GM18502 (cell line): ENCODE measurements around the gene BRICD5.

Source experiments
- ATAC-seq: cut with Tn5 transposase; IDR thresholded peaks from one replicate; pipeline ENCODE4 v1.9.1; 2021; ENCODE audit warnings: mild to moderate bottlenecking; ENCODE audit not compliant: unreplicated experiment, poor library complexity

The BRICD5 gene

GRCh38 chr16:2186505-2186904 is 24.2 kb downstream of the BRICD5 start:
- ATAC-seq = no peak

GRCh38 chr16:2186064-2186463 is 24.6 kb downstream of the BRICD5 start:
- ATAC-seq = no peak

DNA sequence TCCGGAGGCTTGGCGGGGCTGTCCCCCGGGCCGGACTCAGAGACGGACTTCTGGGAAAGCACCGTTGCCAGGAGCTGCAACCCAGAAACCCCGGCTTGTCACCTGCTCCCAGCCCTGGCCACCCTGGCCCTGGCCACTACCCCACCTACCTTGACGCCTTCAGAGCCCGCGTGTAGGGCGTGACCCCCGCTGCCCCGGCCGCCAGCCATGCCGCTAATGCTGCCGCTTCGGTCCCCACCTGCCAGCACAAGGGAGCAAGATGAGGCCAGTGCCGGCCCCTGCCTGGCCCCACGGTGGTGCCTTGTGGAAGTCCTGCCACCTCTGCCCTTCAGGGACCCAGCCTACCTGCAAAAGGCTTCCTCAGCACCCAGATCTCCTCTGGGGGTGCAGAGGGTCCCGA is 25.7 kb downstream of the BRICD5 start:
- no peak for ATAC-seq

DNA sequence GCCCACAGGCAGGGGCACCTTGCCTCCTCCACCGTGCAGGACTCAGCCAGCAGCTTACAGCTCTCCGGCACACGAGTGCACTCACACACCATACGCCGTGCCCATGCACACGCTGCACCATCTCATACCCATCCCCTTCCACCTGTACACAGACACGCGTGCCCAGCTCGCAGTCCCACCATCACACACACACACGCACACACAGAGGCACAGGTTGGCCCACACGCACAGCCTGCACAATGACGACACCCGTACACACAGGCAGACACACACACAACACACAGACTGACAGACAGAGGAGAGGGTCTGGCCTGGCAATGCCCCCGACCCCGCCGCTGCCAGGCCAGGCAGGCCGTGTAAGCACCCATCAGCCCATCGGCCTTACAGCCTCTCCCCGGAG is 26.3 kb downstream of the BRICD5 start:
- no peak for ATAC-seq

GRCh38 chr16:2183671-2184070 is 27.0 kb downstream of the BRICD5 start:
- ATAC-seq = no peak

DNA sequence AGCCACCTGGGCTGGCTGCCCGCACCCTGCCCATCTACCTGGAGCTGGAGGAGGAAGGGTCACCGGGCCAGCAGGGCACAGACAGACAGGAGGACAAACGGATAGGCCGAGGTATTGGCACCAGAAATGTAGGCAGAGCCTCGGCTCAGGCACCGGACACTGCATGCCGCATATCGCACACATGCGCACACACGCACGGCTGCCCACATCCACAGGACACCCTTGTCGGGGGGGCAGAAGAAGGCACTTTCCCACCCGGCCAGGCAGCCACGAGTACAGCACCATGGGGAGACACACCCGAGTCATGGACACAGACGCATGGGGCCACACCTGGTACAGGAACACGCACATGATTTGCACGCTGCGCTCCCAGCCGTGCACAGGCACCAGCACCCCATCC is 28.7 kb downstream of the BRICD5 start:
- ATAC-seq = no peak

GRCh38 chr16:2180962-2181923 is 29.4 kb downstream of the BRICD5 start:
- ATAC-seq = no peak

DNA sequence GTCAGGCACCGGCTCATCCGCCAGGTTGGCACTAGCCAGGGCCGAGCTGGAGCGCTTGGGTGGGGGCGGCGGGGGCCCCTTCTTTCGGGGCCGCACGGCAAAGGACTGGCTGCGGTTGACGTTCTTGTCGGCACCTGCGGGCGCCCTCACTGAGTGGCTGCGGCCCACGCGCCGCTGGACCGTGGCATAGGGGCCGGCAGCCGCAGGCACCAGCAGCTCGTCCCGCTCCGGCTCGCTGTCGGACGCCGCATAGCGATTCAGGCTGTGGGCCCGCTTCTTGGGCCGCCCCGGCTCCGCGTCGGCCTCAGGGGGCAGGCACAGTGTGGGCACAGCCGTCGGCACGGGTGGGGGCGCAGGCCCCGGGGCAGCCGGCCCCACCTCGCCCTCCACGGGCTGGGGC is 30.2 kb downstream of the BRICD5 start:
- no peak for ATAC-seq

DNA sequence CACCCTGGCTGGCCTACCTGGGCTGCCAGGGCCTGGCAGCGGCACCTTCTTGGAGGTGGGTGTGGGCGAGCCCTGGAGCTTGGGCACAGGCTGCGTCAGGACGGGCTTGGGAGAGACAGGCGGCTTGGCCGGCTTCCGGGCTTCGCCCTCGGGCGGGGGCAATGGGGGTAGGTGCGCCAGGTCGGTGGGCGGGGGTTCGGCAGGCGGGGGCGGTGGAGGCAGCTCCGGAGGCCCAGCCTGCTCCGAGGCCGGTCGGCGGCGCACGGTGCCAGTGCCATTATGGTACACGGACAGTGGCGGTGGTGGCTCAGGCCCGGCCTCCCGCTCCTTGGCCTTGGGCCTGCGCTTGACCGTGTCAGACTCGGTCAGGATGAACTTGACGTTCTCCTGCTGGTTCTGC is 31.1 kb downstream of the BRICD5 start:
- ATAC-seq = no peak

DNA sequence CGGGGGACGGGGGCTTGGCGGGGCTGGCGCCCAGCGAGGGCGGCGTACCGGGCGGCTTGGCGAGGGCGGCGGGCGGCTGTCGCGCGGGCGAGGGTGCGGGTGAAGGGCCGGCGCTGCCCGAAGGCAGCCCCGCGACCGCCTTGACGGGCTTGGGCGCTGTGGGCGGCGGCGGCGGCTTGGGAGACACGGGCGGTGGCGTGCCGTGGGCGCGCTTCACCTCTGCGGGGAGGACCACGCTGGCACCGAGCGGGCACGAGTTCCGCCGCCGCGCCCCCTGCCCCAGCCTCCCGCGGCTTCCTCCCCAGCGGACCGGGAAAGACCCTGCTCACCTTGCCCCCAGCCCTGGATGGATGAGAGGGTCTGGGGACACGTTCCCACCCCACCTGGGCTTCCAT is 31.6 kb downstream of the BRICD5 start:
- no peak for ATAC-seq

GRCh38 chr16:2178321-2179106 is 32.1 kb downstream of the BRICD5 start:
- no peak for ATAC-seq

DNA sequence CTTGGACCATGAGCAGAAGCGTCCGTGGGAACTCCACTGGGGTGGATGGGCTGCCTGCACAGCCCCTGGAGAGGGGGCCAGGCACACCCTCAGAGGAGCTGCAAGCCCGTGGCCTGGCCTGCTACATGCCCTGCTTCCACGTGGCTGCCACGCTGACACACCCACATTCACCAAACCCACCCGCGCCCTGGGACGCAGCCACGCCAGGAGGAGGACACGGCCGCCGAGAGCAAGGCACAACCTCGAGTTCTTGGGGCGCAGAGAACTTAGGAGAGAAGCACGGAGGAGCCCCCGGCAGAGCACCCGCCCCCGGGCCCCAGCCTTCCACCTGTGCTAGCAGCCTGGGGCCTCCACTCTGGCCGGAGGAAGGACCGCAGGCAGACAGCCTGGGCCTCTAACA is 33.1 kb downstream of the BRICD5 start:
- no peak for ATAC-seq

DNA sequence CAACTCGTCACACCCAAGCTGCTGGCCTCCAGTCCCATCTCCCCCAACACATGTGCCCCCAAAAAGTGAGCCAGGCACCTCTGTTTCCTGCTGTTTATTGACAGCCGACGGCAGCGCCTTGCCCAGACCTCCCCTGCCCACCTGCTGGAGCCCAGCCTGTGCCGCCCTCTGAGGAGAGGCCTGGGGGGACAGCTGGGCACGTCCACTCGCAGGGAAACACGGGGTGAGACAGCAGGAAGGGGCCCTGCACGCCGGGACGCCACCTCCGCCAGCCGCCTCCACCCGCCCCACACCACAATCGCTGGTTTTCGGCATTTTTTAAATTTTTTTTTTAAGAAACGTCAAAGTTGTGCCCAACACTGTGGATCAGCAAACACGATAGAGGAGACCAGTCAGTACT is 33.6 kb downstream of the BRICD5 start:
- ATAC-seq = no peak

DNA sequence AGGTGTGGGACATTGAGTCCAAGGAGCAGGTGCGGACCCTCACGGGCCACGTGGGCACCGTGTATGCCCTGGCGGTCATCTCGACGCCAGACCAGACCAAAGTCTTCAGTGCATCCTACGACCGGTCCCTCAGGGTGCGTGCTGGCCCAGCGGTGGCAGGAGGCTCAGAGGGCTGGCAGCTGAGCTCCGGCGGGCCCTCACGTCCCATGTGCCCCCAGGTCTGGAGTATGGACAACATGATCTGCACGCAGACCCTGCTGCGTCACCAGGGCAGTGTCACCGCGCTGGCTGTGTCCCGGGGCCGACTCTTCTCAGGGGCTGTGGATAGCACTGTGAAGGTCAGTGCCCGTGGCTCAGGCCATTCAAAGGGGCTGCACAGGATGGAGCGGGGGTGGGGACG is 34.6 kb downstream of the BRICD5 start:
- no peak for ATAC-seq

DNA sequence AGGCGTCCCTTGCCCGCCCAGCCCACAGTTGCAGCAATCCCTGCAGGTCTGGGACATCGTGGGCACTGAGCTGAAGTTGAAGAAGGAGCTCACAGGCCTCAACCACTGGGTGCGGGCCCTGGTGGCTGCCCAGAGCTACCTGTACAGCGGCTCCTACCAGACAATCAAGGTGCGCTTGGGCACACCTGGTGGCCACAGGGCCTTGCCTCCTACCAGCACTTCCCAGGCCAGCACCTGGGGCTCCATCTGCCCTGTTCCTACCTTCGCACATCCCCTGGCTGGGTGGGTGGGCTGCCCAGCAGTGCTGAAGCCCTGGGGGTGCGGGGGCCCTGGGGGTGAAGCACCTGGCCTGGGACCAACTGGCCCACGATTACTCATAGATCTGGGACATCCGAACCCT is 35.2 kb downstream of the BRICD5 start:
- ATAC-seq = no peak

DNA sequence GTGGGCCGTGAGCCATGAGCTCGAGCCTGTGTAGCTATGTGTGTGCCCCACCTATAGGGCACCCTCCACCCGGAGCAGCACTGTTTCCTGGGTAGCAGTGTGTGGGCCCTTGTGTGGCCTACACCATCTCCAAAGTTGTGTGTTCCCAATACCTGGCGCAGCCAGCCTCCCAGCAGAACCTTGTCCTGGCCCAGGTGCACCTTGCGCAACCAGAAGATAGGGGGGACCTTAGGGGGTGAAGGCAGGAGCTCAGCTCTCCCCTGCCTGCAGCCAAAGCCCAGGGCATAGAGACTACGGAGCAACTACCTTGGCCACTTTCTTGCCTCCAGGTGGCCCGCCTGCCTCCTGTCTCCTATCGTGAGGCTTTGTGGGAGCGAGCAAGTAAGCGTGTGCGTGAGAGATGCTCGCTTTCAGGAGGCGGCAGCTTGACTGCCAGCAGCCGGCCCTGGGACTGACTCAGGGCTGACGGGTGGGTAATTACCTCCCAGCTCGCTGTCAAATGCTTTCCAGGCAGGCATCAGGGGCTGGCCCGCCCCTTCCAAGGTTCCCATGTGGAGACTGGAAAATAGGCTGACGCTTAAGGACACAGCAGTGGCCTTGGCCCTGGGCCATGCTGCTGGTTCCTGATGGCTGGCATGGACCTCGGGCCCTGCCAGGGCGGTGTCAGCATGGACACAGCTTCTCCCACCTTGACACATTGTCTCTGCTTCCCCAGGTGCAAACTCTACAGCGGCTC is 36.1 kb downstream of the BRICD5 start:
- no peak for ATAC-seq

GRCh38 chr16:2173916-2174315 is 36.7 kb downstream of the BRICD5 start:
- ATAC-seq = no peak

DNA sequence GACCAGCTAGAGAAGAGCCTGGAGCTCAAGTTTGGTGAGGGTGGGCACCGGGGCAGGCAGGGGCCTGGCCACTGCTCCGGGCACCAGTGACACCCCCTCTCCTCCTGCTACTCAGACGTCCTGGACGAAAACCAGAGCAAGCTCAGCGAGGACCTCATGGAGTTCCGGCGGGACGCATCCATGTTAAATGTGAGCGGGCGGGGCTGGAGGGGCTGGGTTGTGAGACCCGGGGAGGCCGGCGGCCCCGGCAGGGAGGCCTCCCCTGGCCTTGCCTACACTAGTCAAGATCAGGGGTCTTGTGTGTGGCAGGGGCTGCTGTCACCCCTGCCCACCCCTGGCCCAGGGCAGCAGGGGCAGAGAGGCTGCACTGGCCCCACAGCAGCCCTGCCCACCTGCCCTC is 37.3 kb downstream of the BRICD5 start:
- no peak for ATAC-seq

GRCh38 chr16:2172688-2173335 is 37.9 kb downstream of the BRICD5 start:
- no peak for ATAC-seq

- no peak for ATAC-seq
These were observed 39.0 kb downstream of the BRICD5 start for GRCh38 chr16:2171601-2172178.
